CD4-positive, alpha-beta T cell treated with Interleukin-15 for 4 hours (primary cell): Measurements from ENCODE around the gene IFNAR1.
A peak's percentile ranks its signal among the peaks of the same experiment; 100 is the strongest.
"Not testable (repeated sequence)": the region's sequence is repeated elsewhere in the genome, so short reads cannot be mapped to it uniquely, and the experiment has no call there.

Source experiments
- DNase-seq: peaks from one replicate; pipeline ENCODE4 v3.0.0-alpha.2; 2020; ENCODE audit warnings: low spot score

The IFNAR1 gene

DNA sequence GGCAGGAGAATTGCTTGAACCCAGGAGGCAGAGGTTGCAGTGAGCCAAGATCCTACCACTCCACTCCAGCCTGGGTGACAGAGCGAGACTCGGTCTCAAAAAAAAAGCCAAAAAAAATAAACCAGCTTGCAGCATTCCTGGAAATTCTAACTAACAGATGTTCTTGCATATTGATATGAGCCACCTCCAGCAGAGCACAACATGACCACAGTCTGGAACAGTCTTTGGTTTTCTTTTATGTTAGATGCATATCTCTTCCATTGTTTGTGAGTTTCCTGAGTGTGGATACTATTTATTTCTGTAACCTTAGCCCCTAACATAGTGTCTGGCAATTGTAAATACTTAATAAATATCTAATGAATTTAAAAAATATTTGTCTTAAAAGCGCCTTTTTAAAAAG lies 23.9 kb downstream of the IFNAR1 start:
- DNase-seq: no peak

DNA sequence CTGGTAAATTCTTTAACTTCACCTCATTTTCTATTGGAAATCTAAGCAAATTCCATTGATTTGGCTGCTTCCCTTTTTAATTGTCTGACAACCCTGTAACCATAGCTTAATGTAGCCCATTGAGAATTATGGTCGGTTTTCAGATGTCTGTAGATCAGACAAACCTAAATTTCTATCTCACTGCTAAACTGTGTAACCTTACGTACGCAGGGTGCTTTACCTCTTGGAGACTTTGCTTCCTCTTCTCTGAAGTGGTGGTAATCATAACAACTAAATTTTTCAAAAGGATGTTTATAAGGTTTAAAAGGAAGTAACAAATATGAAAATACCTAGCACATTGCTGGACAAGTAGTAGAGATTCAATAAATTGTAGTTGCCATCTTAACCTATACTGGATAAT lies 25.9 kb downstream of the IFNAR1 start:
- DNase-seq: no peak

DNA sequence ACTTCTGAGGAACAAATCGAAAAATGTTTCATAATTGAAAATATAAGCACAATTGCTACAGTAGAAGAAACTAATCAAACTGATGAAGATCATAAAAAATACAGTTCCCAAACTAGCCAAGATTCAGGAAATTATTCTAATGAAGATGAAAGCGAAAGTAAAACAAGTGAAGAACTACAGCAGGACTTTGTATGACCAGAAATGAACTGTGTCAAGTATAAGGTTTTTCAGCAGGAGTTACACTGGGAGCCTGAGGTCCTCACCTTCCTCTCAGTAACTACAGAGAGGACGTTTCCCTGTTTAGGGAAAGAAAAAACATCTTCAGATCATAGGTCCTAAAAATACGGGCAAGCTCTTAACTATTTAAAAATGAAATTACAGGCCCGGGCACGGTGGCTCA lies 30.6 kb downstream of the IFNAR1 start:
- DNase-seq: no peak

GRCh38 chr21:33355996-33356395 lies 31.2 kb downstream of the IFNAR1 start:
- DNase-seq: no peak

DNA sequence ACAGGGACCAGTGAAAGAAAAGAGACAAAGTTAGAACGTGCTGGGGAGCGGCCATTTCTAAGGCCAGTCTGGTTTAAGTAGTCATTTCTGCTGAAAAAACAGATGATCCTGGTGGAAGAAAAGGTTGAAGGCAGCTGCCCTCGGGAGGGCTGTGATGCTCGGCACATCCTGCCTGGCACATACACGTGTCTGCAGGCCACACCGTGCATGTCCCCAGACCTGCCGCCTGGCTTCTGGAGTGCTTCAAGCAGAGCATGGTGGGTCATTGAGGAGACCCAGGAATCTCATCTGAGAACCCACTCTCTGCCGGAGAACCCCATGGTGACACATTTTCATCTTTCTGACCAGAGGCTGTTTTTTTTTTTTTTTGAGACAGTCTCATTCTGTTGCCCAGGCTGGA lies 32.4 kb downstream of the IFNAR1 start:
- DNase-seq: no peak

DNA sequence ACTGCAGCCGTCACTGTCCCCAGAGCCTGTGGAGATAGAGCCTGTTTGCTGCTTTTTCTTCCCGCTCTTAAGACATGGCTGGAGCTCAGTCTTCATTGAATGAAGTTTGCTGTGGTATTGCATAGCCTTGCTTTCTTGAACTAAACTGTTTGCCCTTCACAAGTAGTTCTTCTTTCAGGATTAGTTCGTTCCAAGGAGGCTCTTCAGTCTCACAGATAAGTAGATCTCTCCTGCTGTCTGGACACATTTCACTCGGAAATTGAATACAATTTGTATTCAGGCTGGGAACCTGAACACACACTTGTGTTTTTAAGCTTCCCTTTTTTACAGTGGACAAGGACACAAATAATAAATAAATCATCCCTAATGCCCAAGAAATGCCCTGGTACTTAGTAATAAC lies 34.7 kb downstream of the IFNAR1 start:
- no peak for DNase-seq

DNA sequence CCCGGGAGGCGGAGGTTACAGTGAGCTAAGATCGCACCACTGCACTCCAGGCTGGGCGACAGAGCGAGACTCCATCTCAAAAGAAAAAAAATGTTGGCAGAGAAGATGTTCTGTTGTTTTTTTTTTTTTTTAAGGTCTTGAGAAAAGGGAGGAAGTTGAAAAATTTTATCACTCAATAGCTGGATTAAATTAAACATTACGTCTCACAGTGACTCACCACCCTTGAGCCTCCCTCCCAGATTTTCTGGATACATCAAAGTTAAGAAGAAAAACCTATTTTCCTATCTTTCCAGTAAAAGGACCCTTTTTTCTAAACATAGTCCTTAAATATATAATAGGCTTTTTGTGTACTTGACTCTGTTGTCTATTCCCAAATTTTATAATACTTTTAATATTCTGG lies 35.5 kb downstream of the IFNAR1 start:
- DNase-seq: no peak

- DNase-seq: peak; percentile 88
Observed at GRCh38 chr21:33360881-33361602, 36.3 kb downstream of the IFNAR1 start.

DNA sequence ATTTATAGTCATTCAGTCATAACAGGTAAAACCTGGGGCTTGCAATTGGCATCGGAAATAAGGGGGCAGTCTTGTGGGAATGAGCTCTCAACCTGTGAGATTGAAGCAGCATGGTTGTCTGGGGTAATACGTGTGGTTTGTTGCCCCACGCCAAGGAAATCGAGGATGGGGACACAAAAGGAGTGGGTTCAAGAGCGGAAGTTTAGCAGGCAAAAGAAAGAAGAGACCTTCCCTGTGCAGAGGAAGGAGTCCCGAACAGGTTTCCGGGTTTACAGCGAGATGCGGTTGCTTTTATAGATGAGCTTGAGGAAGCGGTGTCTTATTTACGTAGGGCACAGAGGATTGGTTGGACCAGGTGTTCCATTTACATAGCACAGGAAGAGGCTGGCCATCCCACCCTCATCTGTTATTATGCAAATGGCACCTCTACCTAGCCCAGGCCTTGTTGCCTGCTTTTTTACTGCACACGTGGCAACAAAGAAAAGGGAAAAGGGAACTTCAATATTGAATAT lies 37.3 kb downstream of the IFNAR1 start:
- DNase-seq: peak; percentile 80

DNA sequence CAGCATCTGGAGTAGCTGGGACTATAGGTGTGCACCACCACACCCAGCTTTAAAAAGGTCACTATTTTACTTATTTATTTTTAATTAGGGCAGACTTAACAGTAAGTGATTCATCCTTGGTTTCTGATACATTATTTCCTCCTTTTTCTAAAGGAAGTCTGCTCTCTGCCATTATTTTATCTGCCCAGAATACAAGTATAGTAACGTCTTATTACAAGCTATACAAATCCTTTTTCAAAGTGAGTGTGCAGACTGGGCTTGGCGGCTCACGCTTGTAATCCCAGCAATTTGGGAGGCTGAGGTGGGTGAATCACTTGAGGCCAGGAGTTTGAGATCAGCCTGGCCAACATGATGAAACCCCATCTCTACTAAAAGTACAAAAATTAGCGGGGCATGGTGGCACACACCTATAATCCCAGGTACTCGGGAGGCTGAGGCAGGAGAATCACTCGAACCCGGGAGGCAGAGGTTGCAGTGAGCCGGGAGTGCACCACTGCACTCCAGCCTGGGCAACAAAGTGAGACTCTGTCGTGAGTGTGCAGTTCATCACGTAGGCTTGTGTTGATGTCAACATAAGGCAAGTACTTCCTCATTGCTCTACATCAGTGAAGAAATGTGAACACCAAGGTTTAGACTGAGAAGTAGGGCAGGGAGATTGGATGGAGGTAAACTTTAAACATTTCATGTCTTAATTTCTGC lies 39.3 kb downstream of the IFNAR1 start:
- not testable (repeated sequence) for DNase-seq

DNA sequence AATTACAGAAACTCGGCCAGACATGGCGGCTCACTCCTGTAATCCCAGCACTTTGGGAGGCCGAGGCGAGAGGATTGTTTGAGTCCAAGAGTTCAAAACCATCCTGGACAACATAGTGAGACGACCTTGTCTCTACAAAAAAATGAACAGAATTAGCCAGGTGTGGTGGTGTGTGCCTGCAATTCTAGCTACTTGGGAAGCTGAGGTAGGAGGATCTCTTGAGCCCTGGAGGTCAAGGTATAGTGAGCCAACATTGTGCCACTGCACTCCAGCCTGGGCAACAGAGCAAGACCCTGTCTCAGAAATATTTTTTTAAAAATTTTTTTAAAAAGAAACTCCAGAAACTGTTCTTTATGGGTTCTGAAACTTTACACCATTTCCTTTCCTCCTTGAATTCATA lies 40.1 kb downstream of the IFNAR1 start:
- DNase-seq: no peak

- no peak for DNase-seq
Observed at GRCh38 chr21:33367309-33367973, 42.7 kb downstream of the IFNAR1 start.

GRCh38 chr21:33368124-33368523 lies 43.4 kb downstream of the IFNAR1 start:
- DNase-seq: no peak

DNA sequence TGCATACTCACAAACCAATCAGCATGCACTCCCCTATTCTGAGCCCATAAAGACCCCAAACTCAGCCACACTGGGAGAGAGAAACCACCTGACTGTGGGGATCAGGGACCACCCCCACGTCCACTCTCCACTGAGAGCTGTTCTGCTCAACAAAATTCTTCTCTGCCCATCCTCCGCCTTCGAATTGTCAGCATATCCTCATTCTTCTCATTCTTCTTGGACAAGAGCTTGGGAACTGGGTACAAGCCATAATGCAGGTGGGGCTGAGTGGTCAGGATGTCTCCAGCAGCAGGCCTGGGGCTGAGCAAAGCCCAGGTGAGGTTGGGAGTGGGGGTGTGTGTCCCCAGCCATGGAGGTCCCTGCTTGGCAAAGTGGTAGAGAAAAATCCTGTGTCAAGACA lies 43.8 kb downstream of the IFNAR1 start:
- DNase-seq: no peak

GRCh38 chr21:33369586-33369985 lies 44.8 kb downstream of the IFNAR1 start:
- DNase-seq: no peak

GRCh38 chr21:33370305-33370704 lies 45.5 kb downstream of the IFNAR1 start:
- DNase-seq: no peak

- DNase-seq: no peak
Observed at GRCh38 chr21:33371366-33371765, 46.6 kb downstream of the IFNAR1 start.

GRCh38 chr21:33372582-33372981 lies 47.8 kb downstream of the IFNAR1 start:
- DNase-seq: no peak

GRCh38 chr21:33373451-33373850 lies 48.7 kb downstream of the IFNAR1 start:
- DNase-seq: no peak

- no peak for DNase-seq
Observed at GRCh38 chr21:33374080-33374449, 49.3 kb downstream of the IFNAR1 start.

DNA sequence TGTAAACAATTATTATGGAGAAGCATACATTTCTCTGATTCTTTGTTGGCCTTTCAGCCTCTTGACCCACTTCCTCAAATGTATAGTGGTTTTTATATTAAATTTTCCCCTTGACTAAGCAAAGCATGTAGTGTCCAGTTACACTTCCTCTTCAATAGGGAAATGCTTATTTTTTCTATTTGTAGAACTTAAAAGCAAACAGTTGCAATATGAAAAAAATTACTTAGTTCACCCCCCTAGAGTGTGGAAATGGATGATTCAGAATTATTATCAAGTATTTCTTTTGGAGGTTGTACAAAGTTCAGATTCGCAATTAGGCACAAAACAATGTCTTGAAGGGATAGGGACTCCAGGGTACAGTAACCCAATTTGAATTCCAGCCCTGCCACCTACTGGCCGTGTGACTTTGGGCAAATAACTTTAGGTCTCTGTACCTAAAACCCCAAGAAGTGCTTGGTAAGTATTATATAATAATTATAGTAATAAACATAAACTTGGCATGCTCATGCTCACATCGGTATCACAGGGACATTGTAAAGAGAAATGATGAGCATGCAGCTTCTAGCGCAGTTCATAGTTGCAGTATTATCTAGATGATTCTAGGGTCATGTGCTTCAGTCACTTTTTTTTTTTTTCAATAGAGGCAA lies 49.8 kb downstream of the IFNAR1 start:
- DNase-seq: peak; percentile 72

GRCh38 chr21:33375101-33375644 lies 50.4 kb downstream of the IFNAR1 start:
- DNase-seq: no peak
